Mesenchymal stem cell (in vitro differentiated cells and primary cell): ENCODE results near the gene TIAM2.

ENCODE experiments used
- DNase-seq: peaks from one replicate; pipeline ENCODE4 v3.0.0-alpha.2; 2013
- H2AFZ ChIP-seq: one replicate; pipeline ENCODE4 v1.6.1; 2013; ENCODE audit warnings: low read depth, mild to moderate bottlenecking, control low read depth, inconsistent platforms, low read length, moderate library complexity
- H2AK5ac ChIP-seq: 2 replicates; pipeline ENCODE4 v1.6.1; 2013; ENCODE audit warnings: low read length, moderate library complexity, mild to moderate bottlenecking, inconsistent platforms; ENCODE audit not compliant: severe bottlenecking
- H2BK120ac ChIP-seq: one replicate; pipeline ENCODE4 v1.6.1; 2013; ENCODE audit warnings: low read depth, mild to moderate bottlenecking, inconsistent platforms, low read length, moderate library complexity
- H2BK12ac ChIP-seq, 2 experiments: one replicate each; pipeline ENCODE4 v1.6.1; 2013; ENCODE audit warnings: inconsistent platforms in 2 of 2, low read length in 2 of 2, mild to moderate bottlenecking in 2 of 2, moderate library complexity in 2 of 2, control low read depth in 1 of 2
- H2BK15ac ChIP-seq: one replicate; pipeline ENCODE4 v1.6.1; 2013; ENCODE audit warnings: mild to moderate bottlenecking, low read depth, inconsistent platforms; ENCODE audit not compliant: poor library complexity, severe bottlenecking
- H2BK5ac ChIP-seq: 2 replicates; pipeline ENCODE4 v1.6.1; 2013; ENCODE audit warnings: low read depth, mild to moderate bottlenecking, low read length, control low read depth, inconsistent platforms; ENCODE audit not compliant: poor library complexity, severe bottlenecking
- H3K14ac ChIP-seq, 2 experiments: one replicate each; pipeline ENCODE4 v1.6.1; 2013; ENCODE audit warnings: inconsistent platforms in 2 of 2, low read length in 2 of 2, control low read depth in 1 of 2, mild to moderate bottlenecking in 1 of 2, moderate library complexity in 1 of 2
- H3K18ac ChIP-seq, 2 experiments: one replicate each; pipeline ENCODE4 v1.6.1; 2013; ENCODE audit warnings: inconsistent platforms in 2 of 2, low read length in 2 of 2, control low read depth in 1 of 2, low read depth in 1 of 2, mild to moderate bottlenecking in 1 of 2
- H3K23ac ChIP-seq, 2 experiments: one replicate each; pipeline ENCODE4 v1.6.1; 2013; ENCODE audit warnings: inconsistent platforms in 2 of 2, low read length in 2 of 2, mild to moderate bottlenecking in 2 of 2, moderate library complexity in 2 of 2, control low read depth in 1 of 2
- H3K27ac ChIP-seq: 2 replicates; pipeline ENCODE4 v1.5.1; 2013; ENCODE audit warnings: mild to moderate bottlenecking, moderate library complexity, low read length, control low read depth, inconsistent platforms; ENCODE audit not compliant: poor library complexity, severe bottlenecking
- H3K27me3 ChIP-seq, 2 experiments: 2 replicates each; pipeline versions ENCODE4 v1.6.1 to v1.7.0; 2013; ENCODE audit warnings: low read length in 2 of 2, mild to moderate bottlenecking in 2 of 2, moderate library complexity in 2 of 2, control low read depth in 1 of 2, inconsistent platforms in 1 of 2; ENCODE audit not compliant: control insufficient read depth in 1 of 2, insufficient read depth in 1 of 2
- H3K36me3 ChIP-seq, 2 experiments: 2 replicates each; pipeline versions ENCODE4 v1.6.1 to v1.7.0; 2013; ENCODE audit warnings: low read length in 2 of 2, control low read depth in 1 of 2, inconsistent platforms in 1 of 2, low read depth in 1 of 2, mild to moderate bottlenecking in 1 of 2; ENCODE audit not compliant: insufficient read depth in 2 of 2, control insufficient read depth in 1 of 2
- H3K4ac ChIP-seq, 2 experiments: one replicate each; pipeline ENCODE4 v1.6.1; 2013; ENCODE audit warnings: inconsistent platforms in 2 of 2, low read length in 2 of 2, mild to moderate bottlenecking in 2 of 2, moderate library complexity in 2 of 2, control low read depth in 1 of 2, low read depth in 1 of 2
- H3K4me1 ChIP-seq: 2 replicates; pipeline ENCODE4 v1.6.1; 2013; ENCODE audit warnings: low read depth, low read length, control low read depth; ENCODE audit not compliant: control insufficient read depth, insufficient read depth
- H3K4me2 ChIP-seq: 2 replicates; pipeline ENCODE4 v1.6.1; 2013; ENCODE audit warnings: low read length, mild to moderate bottlenecking, inconsistent platforms; ENCODE audit not compliant: poor library complexity, severe bottlenecking
- H3K4me3 ChIP-seq, 2 experiments: 2 replicates each; pipeline versions ENCODE4 v1.5.1 to v1.7.0; 2013; ENCODE audit warnings: low read length in 2 of 2, mild to moderate bottlenecking in 2 of 2, control low read depth in 1 of 2, low read depth in 1 of 2; ENCODE audit not compliant: insufficient read depth in 1 of 2
- H3K79me1 ChIP-seq: replicated peaks from 2 replicates; pipeline ENCODE4 v1.6.1; 2013; ENCODE audit warnings: mild to moderate bottlenecking, control low read depth, low read length, inconsistent platforms; ENCODE audit not compliant: poor library complexity, severe bottlenecking
- H3K9ac ChIP-seq: 2 replicates; pipeline ENCODE4 v1.7.0; 2013; ENCODE audit warnings: mild to moderate bottlenecking, low read length, moderate library complexity
- H3K9me3 ChIP-seq: 2 replicates; pipeline ENCODE4 v1.7.0; 2013; ENCODE audit warnings: mild to moderate bottlenecking, low read length; ENCODE audit not compliant: control insufficient read depth
- H4K8ac ChIP-seq: one replicate; pipeline ENCODE4 v1.6.1; 2013; ENCODE audit warnings: inconsistent platforms, mild to moderate bottlenecking, low read length, moderate library complexity
- H4K91ac ChIP-seq: one replicate; pipeline ENCODE4 v1.6.1; 2013; ENCODE audit warnings: mild to moderate bottlenecking, low read length, inconsistent platforms
- WGBS: methylation state at CpG from one replicate; pipeline ENCODE4 v1.1.7; 2013; ENCODE audit warnings: mixed read lengths; 5-methylcytosine and 5-hydroxymethylcytosine counted together

TIAM2 gene

GRCh38 chr6:155252581-155252980, 257.5 kb downstream of the TIAM2 start:
- H3K36me3 ChIP-seq: peaks cover 14 to 74% of the 10 kb centered on the region in 2 experiments
- H2AK5ac ChIP-seq: no peak overlapping the region
- WGBS: 98% methylated on average over 8 of the region's 8 CpGs
- no peak for DNase-seq
- no peak overlapping the region for H2AFZ ChIP-seq
- no peak overlapping the region for H3K18ac ChIP-seq
- H3K4me2 ChIP-seq: no peak overlapping the region
- no peak overlapping the region for H3K23ac ChIP-seq
- H4K8ac ChIP-seq: no peak overlapping the region
- peaks cover 1% of the 10 kb centered on the region for H3K79me1 ChIP-seq
- H3K14ac ChIP-seq: no peak overlapping the region
- H3K4me3 ChIP-seq: no peak overlapping the region
- peaks cover 7% of the 10 kb centered on the region for H3K4me1 ChIP-seq
- no peak overlapping the region for H2BK5ac ChIP-seq
- H3K9me3 ChIP-seq: no peaks in the 10 kb centered on the region
- no peak overlapping the region for H3K4ac ChIP-seq
- peak overlapping the region in 1 of 2 experiments; percentile 55 for H2BK12ac ChIP-seq
- no peak overlapping the region for H3K27ac ChIP-seq
- no peak overlapping the region for H2BK120ac ChIP-seq
- H3K27me3 ChIP-seq: no peaks in the 10 kb centered on the region
- H3K9ac ChIP-seq: no peak overlapping the region
- H4K91ac ChIP-seq: no peak overlapping the region
- H2BK15ac ChIP-seq: no peak overlapping the region

GRCh38 chr6:155253337-155253736, 258.2 kb downstream of the TIAM2 start:
- no peak overlapping the region for H3K14ac ChIP-seq
- no peak overlapping the region for H2BK5ac ChIP-seq
- no peak overlapping the region for H3K18ac ChIP-seq
- H3K4me2 ChIP-seq: no peak overlapping the region
- peaks cover 4% of the 10 kb centered on the region for H3K4me1 ChIP-seq
- no peak overlapping the region for H3K4me3 ChIP-seq
- H3K23ac ChIP-seq: no peak overlapping the region
- no peak overlapping the region for H2BK15ac ChIP-seq
- H2BK12ac ChIP-seq: no peak overlapping the region
- H3K9ac ChIP-seq: no peak overlapping the region
- no peak for DNase-seq
- no peak overlapping the region for H2AFZ ChIP-seq
- H3K36me3 ChIP-seq: peaks cover 20 to 82% of the 10 kb centered on the region in 2 experiments
- no peak overlapping the region for H3K4ac ChIP-seq
- H3K79me1 ChIP-seq: peaks cover 1% of the 10 kb centered on the region
- no peak overlapping the region for H4K91ac ChIP-seq
- H3K9me3 ChIP-seq: no peaks in the 10 kb centered on the region
- no peak overlapping the region for H3K27ac ChIP-seq
- peak overlapping the region; percentile 2 for H4K8ac ChIP-seq
- no peak overlapping the region for H2AK5ac ChIP-seq
- no peak overlapping the region for H2BK120ac ChIP-seq
- no CpG with 5 or more reads among the region's 1 CpG for WGBS
- H3K27me3 ChIP-seq: no peaks in the 10 kb centered on the region

DNA sequence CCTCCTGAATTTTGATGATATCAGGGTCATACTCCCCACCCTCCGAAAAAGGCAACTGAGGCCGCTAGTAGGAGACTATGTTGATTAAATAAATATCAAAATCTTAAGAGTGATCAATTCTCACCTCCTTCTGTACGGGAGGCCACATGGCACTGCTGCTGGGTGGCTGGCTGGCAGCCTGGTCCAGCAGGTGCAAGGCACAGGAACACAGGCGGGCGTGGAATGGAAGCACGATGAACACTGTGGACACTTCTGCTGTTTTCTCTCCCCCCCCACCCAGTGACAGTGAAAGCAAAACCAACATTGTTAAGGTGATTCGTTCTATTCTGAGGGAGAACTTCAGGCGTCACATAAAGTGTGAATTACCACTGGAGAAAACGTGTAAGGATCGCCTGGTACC, 259.0 kb downstream of the TIAM2 start:
- no peak overlapping the region for H2AK5ac ChIP-seq
- H2BK5ac ChIP-seq: no peak overlapping the region
- no peak for DNase-seq
- no peaks in the 10 kb centered on the region for H3K27me3 ChIP-seq
- H4K91ac ChIP-seq: no peak overlapping the region
- 94% methylated on average over 10 of the region's 10 CpGs for WGBS
- no peak overlapping the region for H3K27ac ChIP-seq
- H4K8ac ChIP-seq: no peak overlapping the region
- H3K4ac ChIP-seq: no peak overlapping the region
- H3K18ac ChIP-seq: peak overlapping the region in 1 of 2 experiments; percentile 67
- H3K4me1 ChIP-seq: peaks cover 4% of the 10 kb centered on the region
- H3K79me1 ChIP-seq: peaks cover 3% of the 10 kb centered on the region
- no peak overlapping the region for H2AFZ ChIP-seq
- peaks cover 26 to 89% of the 10 kb centered on the region in 2 experiments for H3K36me3 ChIP-seq
- no peak overlapping the region for H3K14ac ChIP-seq
- no peaks in the 10 kb centered on the region for H3K9me3 ChIP-seq
- no peak overlapping the region for H3K4me2 ChIP-seq
- no peak overlapping the region for H2BK120ac ChIP-seq
- peak overlapping the region; percentile 60 for H2BK15ac ChIP-seq
- no peak overlapping the region for H2BK12ac ChIP-seq
- no peak overlapping the region for H3K4me3 ChIP-seq
- H3K9ac ChIP-seq: no peak overlapping the region
- H3K23ac ChIP-seq: no peak overlapping the region

- Histone ChIP-seq H2AFZ (no peak overlapping the region), H2BK15ac (no peak overlapping the region), H2AK5ac (no peak overlapping the region), H3K4me1 (peaks cover 4% of the 10 kb centered on the region), H2BK5ac (no peak overlapping the region), H4K8ac (no peak overlapping the region), H3K79me1 (peaks cover 7% of the 10 kb centered on the region), H3K4ac (no peak overlapping the region), H3K23ac (no peak overlapping the region), H3K4me3 (no peak overlapping the region), H3K4me2 (no peak overlapping the region), H2BK120ac (no peak overlapping the region), H3K14ac (no peak overlapping the region), H3K9me3 (no peaks in the 10 kb centered on the region), H3K27ac (no peak overlapping the region), H2BK12ac (no peak overlapping the region), H3K27me3 (no peaks in the 10 kb centered on the region), H3K36me3 (peaks cover 28 to 85% of the 10 kb centered on the region in 2 experiments), H3K9ac (no peak overlapping the region), H3K18ac (no peak overlapping the region), H4K91ac (no peak overlapping the region)
- no peak for DNase-seq
- 90% methylated on average over 13 of the region's 13 CpGs for WGBS
Measured at GRCh38 chr6:155256122-155256795, 261.1 kb downstream of the TIAM2 start.
